GM19025 (cell line): ENCODE measurements around the gene MRTFA.
"Not testable (repeated sequence)": the region's sequence is repeated elsewhere in the genome, so short reads cannot be mapped to it uniquely, and the experiment has no call there.

Experiments used
- ATAC-seq: cut with Tn5 transposase; IDR thresholded peaks from one replicate; pipeline ENCODE4 v1.9.1; 2021; ENCODE audit warnings: mild to moderate bottlenecking, low read depth, moderate library complexity; ENCODE audit not compliant: unreplicated experiment

Gene MRTFA

GRCh38 chr22:40504285-40505249 lies 132.0 kb downstream of the MRTFA start:
- ATAC-seq = no peak

GRCh38 chr22:40502919-40503318 lies 133.6 kb downstream of the MRTFA start:
- ATAC-seq = no peak

- ATAC-seq = not testable (repeated sequence)
Observed at GRCh38 chr22:40500465-40500786, 136.1 kb downstream of the MRTFA start.

- no peak for ATAC-seq
Observed at GRCh38 chr22:40499209-40499623, 137.3 kb downstream of the MRTFA start.

GRCh38 chr22:40498420-40499208 lies 137.9 kb downstream of the MRTFA start:
- no peak for ATAC-seq

- no peak for ATAC-seq
Observed at GRCh38 chr22:40493441-40493840, 143.1 kb downstream of the MRTFA start.

GRCh38 chr22:40491990-40492631 lies 144.4 kb downstream of the MRTFA start:
- ATAC-seq = peak; percentile 95

GRCh38 chr22:40487663-40488249 lies 148.8 kb downstream of the MRTFA start:
- ATAC-seq = no peak

GRCh38 chr22:40486962-40487602 lies 149.4 kb downstream of the MRTFA start:
- no peak for ATAC-seq

- ATAC-seq = no peak
Observed at GRCh38 chr22:40485813-40486667, 150.5 kb downstream of the MRTFA start.

GRCh38 chr22:40484906-40485669 lies 151.4 kb downstream of the MRTFA start:
- no peak for ATAC-seq

- ATAC-seq = no peak
Observed at GRCh38 chr22:40482886-40483285, 153.6 kb downstream of the MRTFA start.

GRCh38 chr22:40482391-40482790 lies 154.1 kb downstream of the MRTFA start:
- ATAC-seq = no peak

GRCh38 chr22:40480996-40481395 lies 155.5 kb downstream of the MRTFA start:
- ATAC-seq = no peak

GRCh38 chr22:40479887-40480538 lies 156.5 kb downstream of the MRTFA start:
- ATAC-seq = no peak

- no peak for ATAC-seq
Observed at GRCh38 chr22:40479126-40479800, 157.3 kb downstream of the MRTFA start.

GRCh38 chr22:40478338-40479125 lies 158.0 kb downstream of the MRTFA start:
- ATAC-seq = no peak
